T1000 (cell line): ENCODE results near the gene ABHD8.
A peak's percentile ranks its signal among the peaks of the same experiment; 100 is the strongest.

Experiments
- DNase-seq: peaks from one replicate; lab custom pipeline; 2025; ENCODE audit warnings: mixed read lengths; lab: John Stamatoyannopoulos, UW

Gene ABHD8, protein sequence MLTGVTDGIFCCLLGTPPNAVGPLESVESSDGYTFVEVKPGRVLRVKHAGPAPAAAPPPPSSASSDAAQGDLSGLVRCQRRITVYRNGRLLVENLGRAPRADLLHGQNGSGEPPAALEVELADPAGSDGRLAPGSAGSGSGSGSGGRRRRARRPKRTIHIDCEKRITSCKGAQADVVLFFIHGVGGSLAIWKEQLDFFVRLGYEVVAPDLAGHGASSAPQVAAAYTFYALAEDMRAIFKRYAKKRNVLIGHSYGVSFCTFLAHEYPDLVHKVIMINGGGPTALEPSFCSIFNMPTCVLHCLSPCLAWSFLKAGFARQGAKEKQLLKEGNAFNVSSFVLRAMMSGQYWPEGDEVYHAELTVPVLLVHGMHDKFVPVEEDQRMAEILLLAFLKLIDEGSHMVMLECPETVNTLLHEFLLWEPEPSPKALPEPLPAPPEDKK

DNA sequence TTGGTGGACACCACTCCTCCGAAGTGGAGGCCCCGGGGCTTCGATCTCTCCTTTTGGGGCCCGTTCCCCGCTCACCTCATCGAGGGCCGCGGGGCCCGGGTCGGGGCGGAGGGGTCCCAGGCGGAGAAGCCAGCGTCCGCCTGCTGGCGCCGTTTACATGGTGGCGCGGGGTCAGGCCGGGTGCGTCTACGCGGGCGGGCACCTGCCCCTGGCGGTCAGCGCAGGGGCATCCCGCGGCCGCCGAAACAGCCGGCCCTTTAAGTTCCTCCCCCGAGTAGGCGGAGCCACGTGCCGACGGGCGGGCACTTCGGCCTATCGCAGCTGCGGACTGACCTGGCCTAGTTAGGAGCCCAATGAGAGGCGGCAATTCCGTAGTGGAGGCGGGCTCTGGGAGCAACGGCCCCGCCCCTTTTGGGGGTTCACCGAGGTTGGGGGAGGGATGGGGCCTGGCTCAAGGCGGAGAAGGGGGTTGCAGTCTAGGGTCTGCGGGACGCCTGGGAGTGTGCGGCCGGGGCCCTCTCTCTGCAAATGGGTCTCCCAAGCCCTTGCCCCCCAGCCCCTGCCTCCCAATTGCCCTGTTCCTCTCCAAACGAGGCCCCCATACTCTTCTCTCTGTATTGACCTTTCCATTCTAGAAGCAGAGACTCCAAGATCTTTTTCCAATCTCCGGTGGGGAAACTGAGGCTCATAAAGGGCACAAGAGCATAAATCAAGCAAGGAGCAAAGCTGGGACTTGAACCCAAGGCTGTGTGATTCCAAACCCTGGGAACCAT is at the start of gene ABHD8:
TSS of gene ABHD8 (minus strand) at position 259 of the 773 bp plus-strand sequence. CDS start 1,809 bp downstream, outside the sequence.
- peak; percentile 94 for DNase-seq

DNA sequence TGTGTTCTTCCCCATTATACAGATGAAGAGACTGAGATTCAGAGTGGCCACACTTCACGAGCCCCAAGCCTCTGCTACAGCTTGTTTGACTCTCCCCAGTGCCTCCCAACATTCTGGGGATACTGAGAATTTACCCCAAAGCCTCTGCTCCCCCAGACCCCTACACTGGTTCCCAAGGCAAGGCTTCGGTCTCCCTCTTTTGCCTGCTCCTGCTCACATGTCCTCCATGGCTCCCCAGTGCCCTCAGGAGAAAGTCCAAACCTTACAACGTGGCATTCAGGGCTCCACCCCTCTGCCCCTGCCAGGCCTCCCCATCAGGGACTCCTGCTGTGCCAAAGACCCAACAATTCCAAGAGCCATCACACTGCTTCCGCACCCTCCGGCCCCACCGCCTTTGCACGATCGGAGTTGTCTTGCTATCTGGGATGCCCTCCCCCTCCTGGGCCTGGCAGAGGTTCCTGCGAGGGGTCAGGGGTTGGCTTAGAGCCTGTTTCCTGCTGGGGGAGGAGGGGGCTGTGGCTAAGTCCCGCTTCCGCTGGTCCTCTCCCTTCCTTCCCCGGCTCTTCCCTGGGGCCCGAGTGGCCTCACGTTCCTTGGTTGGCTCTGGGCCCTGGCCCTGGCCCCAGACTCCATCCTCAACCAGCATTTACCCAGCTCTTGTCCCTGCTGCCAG is 49.5 kb upstream of the ABHD8 start:
- no peak for DNase-seq

DNA sequence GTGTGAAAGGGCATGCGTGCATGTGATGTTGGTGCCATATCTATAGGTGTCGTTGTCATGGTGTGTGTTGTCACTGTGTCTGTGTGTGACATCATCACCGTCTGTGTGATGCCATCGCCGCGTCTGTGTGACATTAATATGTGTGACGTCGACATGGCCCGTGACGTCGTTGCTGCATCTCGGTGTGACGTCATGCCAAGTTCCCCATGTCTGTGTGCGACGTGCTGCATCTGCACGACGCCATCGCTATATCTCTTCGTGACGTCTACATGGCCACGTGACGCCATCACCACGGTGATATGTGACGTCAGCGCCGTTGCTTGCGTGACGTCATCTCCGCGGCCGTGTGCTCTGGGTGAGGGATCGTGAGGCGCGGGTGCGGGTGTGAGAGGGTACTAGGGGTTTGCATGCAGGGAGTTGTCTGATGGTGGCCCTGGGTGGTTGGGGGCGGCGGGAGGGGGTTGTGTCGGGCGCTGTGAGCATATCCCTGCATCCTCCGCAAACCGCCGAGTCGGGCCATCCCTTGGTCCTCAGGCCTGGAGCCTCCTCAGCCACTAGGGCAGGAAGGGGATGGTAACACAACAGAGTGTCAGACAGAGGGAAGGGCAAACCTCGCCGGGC is 48.7 kb upstream of the ABHD8 start:
- DNase-seq = no peak

DNA sequence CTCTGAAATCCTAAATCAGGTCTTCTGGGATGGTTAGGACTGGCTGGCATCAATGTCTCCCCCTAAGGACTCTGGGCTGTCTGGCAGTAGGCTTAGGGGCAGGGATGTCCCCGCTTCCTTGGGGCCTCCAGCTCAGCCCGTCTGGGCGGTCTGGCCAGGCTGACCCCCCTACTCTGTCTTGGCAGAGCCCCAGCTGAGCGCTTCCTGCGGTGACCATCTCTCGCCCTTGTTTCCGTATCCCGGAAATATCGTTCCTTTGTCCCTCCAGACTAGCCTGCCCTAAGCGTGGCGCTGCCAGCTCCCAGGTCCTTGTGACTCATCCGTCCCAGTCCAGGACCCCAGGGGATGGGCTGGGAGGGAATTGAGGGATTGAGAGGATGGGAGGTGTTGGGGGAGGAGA is 45.5 kb upstream of the ABHD8 start:
- peak; percentile 37 for DNase-seq

DNA sequence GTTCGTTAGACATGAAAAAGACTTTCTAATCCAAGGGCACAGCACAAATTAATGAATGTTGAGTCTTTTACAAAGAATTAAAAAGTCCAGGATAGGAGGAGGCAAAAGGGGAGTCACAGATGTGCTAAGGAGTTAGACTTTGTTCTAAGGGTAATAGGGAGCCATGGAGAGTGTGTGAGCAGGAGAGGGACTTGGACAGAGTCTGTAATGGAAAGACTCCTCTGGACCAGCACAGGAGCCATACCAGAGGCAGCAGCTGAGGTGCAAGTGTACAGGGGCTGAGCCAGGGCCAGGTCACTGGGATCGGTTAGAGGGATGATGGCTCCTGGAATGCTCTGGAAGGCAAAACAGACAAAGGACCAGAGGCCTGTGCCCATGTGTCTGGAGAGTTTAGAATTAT is 44.7 kb upstream of the ABHD8 start:
- no peak for DNase-seq

DNA sequence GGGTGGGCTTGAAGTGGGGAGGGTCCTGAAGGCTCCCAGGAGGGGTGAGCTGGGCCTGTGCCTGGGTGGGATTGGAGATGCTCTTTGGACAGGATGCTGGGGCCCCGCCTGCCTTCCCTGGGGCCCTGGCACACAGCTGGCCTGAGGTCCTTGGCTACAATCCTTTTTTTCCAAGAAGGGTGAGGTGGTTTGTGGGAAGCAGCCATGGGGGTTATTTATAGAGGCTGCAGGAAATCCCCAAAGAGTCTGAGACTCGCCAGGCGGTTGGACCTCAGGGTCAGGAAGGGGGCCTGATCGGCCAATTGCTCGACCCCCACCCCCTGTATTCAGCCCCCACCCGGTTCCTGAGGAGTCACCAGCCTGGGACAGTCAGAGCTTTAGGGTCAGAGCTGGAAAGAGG is 44.1 kb upstream of the ABHD8 start:
- DNase-seq = no peak

DNA sequence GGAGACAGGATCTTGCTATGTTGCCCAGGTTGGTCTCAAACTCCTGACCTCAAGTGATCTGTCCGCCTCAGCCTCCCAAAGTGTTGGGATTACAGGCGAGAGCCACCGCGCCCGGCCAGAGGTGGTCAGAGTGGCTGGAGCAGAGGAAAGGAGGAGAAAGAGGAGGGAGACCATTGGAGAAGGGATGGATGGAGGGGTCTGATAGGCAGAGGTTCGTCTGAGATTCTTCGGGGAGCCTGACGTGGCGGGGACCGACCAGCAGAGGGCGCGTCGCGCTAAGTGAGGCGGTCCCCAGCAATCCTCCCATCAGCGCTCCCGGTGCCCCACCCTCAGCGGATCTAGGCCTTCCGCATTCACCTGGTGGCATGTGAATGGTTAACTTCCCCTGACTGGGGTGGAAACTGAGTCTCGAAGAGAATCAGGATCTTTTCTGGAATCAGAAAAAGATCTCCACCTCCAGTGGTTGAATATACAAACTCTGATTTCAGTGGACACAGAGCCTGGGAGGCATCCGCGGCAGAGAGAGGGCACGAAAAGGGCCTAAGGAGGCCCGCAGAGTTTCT is 43.0 kb upstream of the ABHD8 start:
- DNase-seq = peak; percentile 46

DNA sequence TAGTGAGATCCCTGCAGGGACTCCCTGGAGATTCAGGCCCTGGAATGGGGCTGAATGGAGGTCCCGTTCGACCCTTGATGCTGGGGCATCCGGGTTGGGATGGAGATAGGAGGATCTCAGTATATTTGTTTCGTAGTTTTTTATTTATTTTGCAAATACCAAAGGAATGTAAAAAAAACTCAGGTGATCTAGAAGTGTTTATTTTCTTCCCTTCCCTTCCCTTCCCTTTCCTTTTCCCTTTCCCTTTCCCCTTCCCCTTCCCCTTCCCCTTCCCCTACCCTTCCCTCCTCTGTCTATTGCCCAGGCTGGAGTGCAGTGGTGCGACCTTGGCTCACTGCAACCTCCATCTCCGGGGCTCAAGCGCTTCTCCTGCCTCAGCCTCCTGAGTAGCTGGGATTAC is 38.6 kb upstream of the ABHD8 start:
- no peak for DNase-seq

DNA sequence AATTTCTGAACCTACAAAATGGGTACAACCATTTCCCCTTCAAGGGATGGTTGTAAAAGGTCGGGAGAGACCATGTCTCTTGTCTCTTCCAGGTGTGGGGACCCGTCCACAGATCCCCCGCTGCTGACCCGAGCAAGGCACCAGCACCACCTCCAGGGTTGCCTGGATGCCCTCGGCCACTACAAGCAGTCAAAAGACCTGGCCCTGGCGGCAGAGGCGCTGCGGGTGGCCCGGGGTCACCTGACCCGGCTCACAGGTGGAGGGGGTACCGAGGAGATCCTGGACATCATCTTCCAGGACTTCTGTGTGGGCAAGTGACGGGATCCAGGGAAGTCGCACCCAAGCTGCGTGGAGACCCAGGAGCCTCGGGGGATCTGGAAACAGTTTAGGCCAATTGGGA is 38.2 kb upstream of the ABHD8 start:
- DNase-seq = no peak

DNA sequence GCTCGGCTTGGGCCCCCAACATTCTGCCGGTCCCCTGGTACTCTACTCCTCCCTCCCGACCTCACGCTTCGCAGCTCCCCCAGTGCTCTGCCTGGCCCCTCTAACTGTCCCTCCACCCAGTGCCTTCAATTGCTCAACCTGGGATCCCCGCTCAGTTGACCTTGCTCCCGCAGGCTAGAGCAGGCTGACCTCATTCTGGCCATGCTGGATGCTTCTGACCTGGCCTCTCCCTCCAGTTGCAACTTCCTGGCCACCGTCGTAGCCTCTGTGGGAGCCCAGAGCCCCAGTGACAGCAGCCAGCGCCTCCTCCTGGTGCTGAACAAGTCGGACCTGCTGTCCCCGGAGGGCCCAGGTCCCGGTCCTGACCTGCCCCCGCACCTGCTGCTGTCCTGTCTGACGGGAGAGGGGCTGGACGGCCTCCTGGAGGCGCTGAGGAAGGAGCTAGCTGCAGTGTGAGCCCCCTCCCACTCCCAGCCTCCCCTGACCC is 37.7 kb upstream of the ABHD8 start:
- no peak for DNase-seq

DNA sequence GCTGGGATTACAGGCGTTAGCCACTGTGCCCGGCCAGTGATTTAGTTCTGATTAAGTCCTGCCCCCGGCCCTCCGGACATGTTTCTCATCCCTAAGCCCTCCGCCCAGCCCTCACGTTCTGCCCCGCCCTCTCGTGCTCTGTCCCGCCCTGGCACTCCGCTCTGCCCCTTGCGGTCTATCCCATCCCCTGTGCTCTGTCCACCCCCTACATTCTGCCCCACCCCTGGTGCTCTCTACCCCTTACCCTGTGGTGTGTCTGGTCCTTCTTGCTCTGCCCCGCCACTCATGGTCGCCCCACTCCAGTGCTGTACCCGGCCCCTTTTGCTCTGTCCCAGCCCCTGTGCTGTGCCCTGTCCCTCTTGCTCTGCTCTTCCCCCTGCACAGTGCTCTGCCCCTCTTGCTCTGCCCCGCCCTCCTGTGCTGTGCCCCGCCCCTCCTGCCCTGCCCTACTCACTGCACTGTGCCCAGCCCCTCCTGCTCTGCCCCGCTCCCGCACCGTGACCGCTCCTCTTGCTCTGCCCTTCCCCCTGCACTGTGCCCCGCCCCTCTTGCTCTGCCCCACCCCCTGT is 37.2 kb upstream of the ABHD8 start:
- no peak for DNase-seq

DNA sequence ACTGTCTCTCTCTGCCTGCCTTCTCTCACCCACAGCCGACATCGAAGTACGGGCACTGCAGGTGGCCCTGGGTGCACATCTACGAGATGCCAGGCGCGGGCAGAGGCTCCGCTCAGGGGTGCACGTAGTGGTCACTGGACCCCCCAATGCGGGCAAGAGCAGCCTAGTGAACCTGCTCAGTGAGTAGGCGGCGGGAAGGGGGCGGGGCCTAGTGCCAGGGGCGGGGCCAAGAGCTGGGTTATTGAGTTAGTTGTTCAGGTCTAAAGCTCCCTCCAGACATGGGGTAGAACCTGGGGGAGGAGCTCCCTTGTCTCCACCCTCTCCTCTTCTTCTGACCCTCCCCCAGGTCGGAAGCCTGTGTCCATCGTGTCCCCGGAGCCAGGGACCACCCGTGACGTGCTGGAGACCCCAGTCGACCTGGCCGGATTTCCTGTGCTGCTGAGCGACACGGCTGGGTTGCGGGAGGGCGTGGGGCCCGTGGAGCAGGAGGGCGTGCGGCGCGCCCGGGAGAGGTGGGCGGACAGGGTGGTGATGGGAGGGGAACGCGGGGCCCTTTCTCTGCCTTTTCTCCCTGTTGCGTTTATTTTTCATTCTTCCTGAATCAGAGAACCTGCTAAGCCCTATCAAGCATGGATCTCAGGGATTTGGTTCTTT is 36.0 kb upstream of the ABHD8 start:
- DNase-seq = no peak

DNA sequence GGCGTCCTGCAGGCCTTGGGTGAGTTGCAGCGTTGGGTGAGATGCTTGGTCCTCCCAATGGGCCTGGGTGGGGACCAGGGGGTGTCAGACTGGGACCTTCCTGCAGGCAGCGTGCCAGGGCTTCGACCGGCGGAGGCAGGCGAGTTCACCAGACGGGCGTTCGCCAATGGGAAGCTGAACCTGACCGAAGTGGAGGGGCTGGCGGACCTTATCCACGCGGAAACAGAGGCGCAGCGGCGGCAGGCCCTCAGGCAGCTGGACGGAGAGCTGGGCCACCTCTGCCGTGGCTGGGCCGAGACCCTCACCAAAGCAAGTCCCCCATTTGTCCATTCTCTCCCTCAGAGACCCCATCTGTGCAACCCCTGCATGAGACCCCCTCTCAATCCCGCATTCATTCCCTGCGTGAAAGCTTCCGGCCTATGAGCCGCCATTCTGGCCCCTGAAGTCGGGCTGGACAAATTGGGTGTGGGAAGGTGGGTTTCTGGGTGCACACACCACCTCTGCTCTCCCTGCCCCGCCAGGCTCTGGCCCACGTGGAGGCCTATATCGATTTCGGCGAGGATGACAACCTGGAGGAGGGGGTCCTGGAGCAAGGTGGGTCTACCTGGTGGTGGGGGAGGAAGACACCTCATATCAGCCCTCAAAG is 35.3 kb upstream of the ABHD8 start:
- no peak for DNase-seq

DNA sequence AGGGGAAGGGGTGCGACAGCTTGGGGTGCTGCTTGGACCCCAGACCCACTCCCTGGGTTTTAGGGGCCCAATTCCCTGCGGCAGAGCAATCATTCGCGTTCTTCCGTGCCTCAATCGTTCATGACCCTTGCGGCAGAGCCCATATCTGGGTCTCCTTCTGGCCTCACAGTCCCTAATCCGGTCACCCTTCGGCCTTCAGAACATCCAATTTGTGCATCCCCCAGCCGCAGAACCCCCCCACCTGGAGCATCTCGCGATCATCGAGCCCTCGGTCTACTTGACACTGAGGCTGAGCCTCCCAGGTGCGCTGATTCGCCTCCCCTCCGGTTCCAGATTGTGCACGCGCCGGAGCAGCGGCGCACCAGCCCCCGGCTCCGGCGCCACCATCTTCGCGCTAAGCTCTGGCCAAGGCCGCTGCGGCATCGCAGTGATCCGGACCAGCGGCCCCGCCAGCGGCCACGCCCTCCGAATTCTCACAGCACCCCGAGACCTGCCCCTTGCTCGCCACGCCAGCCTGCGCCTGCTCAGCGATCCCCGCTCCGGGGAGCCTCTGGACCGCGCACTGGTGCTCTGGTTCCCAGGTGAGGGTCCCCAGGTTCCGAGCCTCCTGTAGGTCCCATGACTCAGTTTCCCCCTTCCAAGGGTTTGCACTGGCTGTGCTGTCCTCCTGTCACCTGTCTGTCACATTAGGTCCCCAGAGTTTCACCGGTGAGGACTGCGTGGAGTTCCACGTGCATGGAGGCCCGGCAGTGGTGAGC is 34.6 kb upstream of the ABHD8 start:
- DNase-seq = peak; percentile 17

DNA sequence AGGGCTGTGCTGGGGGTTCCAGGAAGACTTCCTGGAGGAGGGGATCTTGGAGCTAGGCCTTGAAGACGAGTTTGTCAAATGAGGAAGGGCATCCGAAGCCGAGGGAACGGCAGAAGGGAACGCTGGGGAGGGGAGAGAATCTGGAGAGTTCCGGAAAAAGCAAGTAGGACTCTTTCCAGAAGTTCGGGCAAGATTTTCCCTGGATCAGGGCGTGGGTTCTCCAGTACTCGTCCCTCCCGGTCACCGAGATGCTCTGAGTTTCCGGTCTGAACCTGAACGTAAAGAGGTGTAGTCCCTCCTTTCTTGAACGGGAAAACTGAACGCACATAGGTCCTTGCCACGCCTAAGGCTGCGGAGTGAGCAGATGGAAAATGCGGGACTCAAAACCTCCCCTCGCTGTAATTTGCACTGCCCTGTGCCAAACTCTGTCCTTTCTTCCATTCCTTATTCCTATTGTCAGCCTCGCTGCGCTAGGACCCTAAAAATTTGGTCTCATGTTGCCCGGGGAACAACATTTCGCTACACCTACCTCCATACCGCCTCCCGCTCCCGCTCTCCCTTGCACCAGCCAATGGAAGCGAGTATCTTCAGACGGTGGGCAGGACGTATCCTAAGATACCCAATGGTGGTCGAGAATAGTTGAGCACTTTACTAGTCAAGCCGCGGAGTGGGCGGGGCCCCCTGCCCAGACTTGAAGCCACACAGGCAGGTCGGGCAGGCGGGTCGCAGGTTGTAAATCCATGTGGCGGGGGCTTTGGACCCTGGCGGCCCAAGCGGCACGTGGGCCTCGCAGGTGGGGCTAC is 33.8 kb upstream of the ABHD8 start, which contains the start of gene GTPBP3:
TSS of gene GTPBP3 (plus strand) at position 682 of the 803 bp plus-strand sequence. CDS start at position 741, 59 bp downstream.
- DNase-seq = peak; percentile 87

DNA sequence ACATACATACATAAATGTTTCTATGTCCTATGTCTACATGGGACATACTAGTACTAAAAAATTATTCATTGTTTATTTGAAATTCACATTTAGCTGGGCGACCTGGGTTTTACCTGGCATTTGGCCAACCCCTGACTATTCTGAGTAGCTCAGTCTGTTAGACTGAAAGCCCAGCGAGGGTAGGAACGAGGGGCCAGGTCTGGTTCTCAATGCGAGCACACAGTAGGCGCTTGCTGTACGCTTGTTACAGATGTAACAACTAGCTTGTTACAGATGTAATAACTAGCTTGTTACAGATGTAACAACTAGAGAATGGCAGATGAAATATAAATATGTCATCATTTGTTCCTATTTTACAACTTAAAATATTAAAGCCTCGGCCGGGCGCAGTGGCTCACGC is 32.4 kb upstream of the ABHD8 start:
- DNase-seq = no peak

DNA sequence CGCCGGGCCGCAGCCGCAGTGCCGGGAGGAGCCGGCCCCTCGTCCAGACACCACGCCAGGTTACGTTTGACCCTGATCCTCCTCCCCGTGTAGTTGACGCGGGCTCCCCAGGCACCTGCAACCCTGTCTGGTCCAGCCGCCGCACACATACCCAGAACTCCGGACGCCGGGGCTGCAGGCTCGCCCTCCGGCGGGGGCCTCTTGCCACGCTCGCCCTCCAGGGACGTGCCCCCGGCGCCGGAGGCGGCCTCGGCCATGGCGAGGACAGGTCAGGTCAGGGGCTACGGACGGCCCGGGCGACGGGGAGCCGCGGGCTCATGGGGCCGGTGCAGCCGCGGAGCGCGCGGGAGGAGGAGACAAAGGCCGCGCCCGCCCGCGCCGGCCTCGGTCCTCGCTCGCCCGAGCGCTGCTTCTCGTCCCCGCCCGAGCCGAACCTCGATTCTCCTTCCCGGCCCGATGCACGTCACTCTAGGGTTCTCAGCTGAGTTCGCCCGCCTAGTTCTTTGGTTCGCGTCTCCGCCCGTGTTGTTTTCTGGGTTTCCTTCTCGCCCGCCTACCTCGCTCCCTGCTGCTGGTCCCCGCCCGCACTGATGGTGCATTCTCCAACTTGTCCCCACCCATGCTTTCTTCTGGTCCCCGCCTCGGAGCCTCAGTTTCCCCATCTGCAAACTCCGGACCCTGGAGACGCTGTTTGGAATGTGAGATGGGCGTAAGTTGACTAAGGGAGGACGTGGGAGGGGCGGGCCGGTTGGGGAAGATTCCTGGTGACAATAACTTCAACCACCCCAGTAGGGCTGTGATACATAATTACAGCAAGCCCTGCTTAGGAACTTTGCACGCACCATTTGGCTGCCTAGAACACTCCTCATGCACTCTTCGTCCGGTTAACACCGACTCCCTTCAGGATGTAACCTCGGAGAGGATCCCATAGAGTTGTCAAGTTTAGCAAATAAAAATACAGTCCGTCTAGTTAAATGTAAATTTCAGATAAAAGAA is 31.5 kb upstream of the ABHD8 start, which contains the start of gene ANO8:
TSS of gene ANO8 (minus strand) at position 442 of the 996 bp plus-strand sequence. CDS start at position 257, 185 bp downstream.
- peak; percentile 93 for DNase-seq
